Airway epithelial cell (primary cell): Measurements from ENCODE around the gene SLC35F3. TPM values are rescaled to one million over a fixed set of nuclear protein-coding genes. Genes with fewer than 3 reads are reported as not detected.

Source experiments
- total RNA-seq: library from RNA; depleted of rRNA; stranded (reverse); fragments of >200 nt; gene quantifications from 2 replicates; pipeline ENCODE4 v1.2.3, GENCODE V29; 2015

The SLC35F3 gene
- total RNA-seq: 0.09 and 0.56 TPM in 2 replicates

GRCh38 chr1:233904633-233905415 lies at the start of gene SLC35F3:
SLC35F3 (plus strand) TSS chr1:233904676.

GRCh38 chr1:234373064-234373958 lies 468.8 kb downstream of the SLC35F3 start, which contains the start of gene COA6:
COA6 (plus strand) TSS chr1:234373456; CDS start chr1:234373467, 11 bp downstream.

